SK-N-SH (cell line): ENCODE data around the gene RABL6. TPM values are rescaled to one million over a fixed set of nuclear protein-coding genes. Genes with fewer than 3 reads are reported as not detected.
"Not testable (repeated sequence)": the region's sequence is repeated elsewhere in the genome, so short reads cannot be mapped to it uniquely, and the experiment has no call there.

Source experiments
- CTCF ChIA-PET: fragments of 300-600, 350-600 bp; formaldehyde crosslinking; extraction: SDS; loops from one replicate; lab custom pipeline; 2021; lab: Yijun Ruan, JAX
- POLR2A ChIA-PET: fragments of 350-600 bp; sonication (Branson Sonifier 250); formaldehyde crosslinking; extraction: SDS; loops from one replicate; lab custom pipeline; 2020; ENCODE audit warnings: antibody characterized with exemption, inconsistent platforms; lab: Yijun Ruan, JAX
- DNase-seq: peaks from one replicate; pipeline ENCODE4 v3.0.0; 2012
- H2AFZ ChIP-seq: fragments of 200-600 bp; sonication (generic); 2 replicates; pipeline ENCODE4 v1.8.1; 2016; ENCODE audit warnings: antibody characterized with exemption, mild to moderate bottlenecking, low read depth
- H3F3A ChIP-seq: fragments of 200-600 bp; sonication (generic); replicated peaks from 2 replicates; pipeline ENCODE3; 2016; ENCODE audit warnings: antibody characterized with exemption, mild to moderate bottlenecking; ENCODE audit not compliant: insufficient read depth
- H3K27ac ChIP-seq, 2 experiments: fragments of 200-500 bp in 1 of 2; fragments of 200-600 bp in 1 of 2; sonication (Bioruptor generic) in 1 of 2; sonication (generic), shearing (Covaris generic) in 1 of 2; 2 replicates each; pipeline versions ENCODE4 v1.5.1 to v1.6.1; 2014 to 2016; ENCODE audit warnings: low read depth in 2 of 2, inconsistent platforms in 1 of 2, low read length in 1 of 2, mild to moderate bottlenecking in 1 of 2, mixed read lengths in 1 of 2
- H3K27me3 ChIP-seq: fragments of 200-600 bp; sonication (generic), shearing (Covaris generic); 2 replicates; pipeline ENCODE4 v1.6.1; 2016; ENCODE audit warnings: mixed run types; ENCODE audit not compliant: insufficient read depth
- H3K36me3 ChIP-seq, 2 experiments: fragments of 200-500 bp in 1 of 2; fragments of 200-600 bp in 1 of 2; sonication (Bioruptor generic) in 1 of 2; sonication (generic) in 1 of 2; replicated peaks in 1 of 2; 2 replicates each; pipeline versions ENCODE3 to v1.5.1; 2014 to 2016; ENCODE audit warnings: low read length in 1 of 2, mild to moderate bottlenecking in 1 of 2; ENCODE audit not compliant: insufficient read depth in 2 of 2, control insufficient read depth in 1 of 2
- H3K4me1 ChIP-seq, 2 experiments: fragments of 200-500 bp in 1 of 2; fragments of 200-600 bp in 1 of 2; sonication (Bioruptor generic) in 1 of 2; sonication (generic), shearing (Covaris generic) in 1 of 2; 2 replicates each; pipeline versions ENCODE4 v1.5.1 to v1.6.1; 2014 to 2016; ENCODE audit warnings: low read depth in 1 of 2, low read length in 1 of 2, mixed run types in 1 of 2; ENCODE audit not compliant: insufficient read depth in 2 of 2, control insufficient read depth in 1 of 2
- H3K4me2 ChIP-seq: fragments of 200-600 bp; sonication (generic), shearing (Covaris generic); 2 replicates; pipeline ENCODE4 v1.6.1; 2017; ENCODE audit warnings: mixed run types
- H3K4me3 ChIP-seq, 2 experiments: fragments of 200-500 bp in 1 of 2; fragments of 200-600 bp in 1 of 2; sonication (Bioruptor generic) in 1 of 2; sonication (generic), shearing (Covaris generic) in 1 of 2; 2 replicates each; pipeline versions ENCODE4 v1.5.1 to v1.8.1; 2014 to 2016; ENCODE audit warnings: low read depth in 2 of 2, inconsistent platforms in 1 of 2, low read length in 1 of 2, mild to moderate bottlenecking in 1 of 2, mixed read lengths in 1 of 2, moderate library complexity in 1 of 2
- H3K79me2 ChIP-seq: fragments of 200-600 bp; sonication (generic); 2 replicates; pipeline ENCODE4 v1.8.1; 2017; ENCODE audit warnings: mild to moderate bottlenecking; ENCODE audit not compliant: insufficient read depth
- H3K9ac ChIP-seq: fragments of 200-600 bp; sonication (generic); 2 replicates; pipeline ENCODE4 v1.6.1; 2017; ENCODE audit warnings: mixed run types
- H3K9me2 ChIP-seq: fragments of 200-600 bp; sonication (generic); 2 replicates; pipeline ENCODE4 v1.6.1; 2017; ENCODE audit warnings: mixed run types
- H3K9me3 ChIP-seq: fragments of 200-600 bp; sonication (generic); 2 replicates; pipeline ENCODE4 v1.6.1; 2017; ENCODE audit warnings: mixed run types, mild to moderate bottlenecking, moderate library complexity
- H4K20me1 ChIP-seq: fragments of 200-600 bp; sonication (generic); 2 replicates; pipeline ENCODE4 v1.6.1; 2017; ENCODE audit warnings: mild to moderate bottlenecking, mixed run types; ENCODE audit not compliant: insufficient read depth
- CHD2 ChIP-seq: fragments of 150-350 bp; IDR thresholded peaks from 2 replicates; pipeline ENCODE4 v1.6.1; 2018; ENCODE audit warnings: low read length; ENCODE audit not compliant: partially characterized antibody
- FOSL2 ChIP-seq: IDR thresholded peaks from 2 replicates; pipeline ENCODE4 v1.4.0; 2012; ENCODE audit warnings: low read depth, mild to moderate bottlenecking, moderate library complexity, borderline replicate concordance
- JUND ChIP-seq: IDR thresholded peaks from 2 replicates; pipeline ENCODE4 v1.4.0; 2012
- NRF1 ChIP-seq: IDR thresholded peaks from 2 replicates; pipeline ENCODE4 v1.6.1; 2012; ENCODE audit warnings: low read depth, mild to moderate bottlenecking, low read length
- RXRA ChIP-seq: IDR thresholded peaks from 2 replicates; pipeline ENCODE4 v1.4.0; 2012; ENCODE audit warnings: low read depth, mild to moderate bottlenecking, borderline replicate concordance
- SIN3A ChIP-seq: IDR thresholded peaks from 2 replicates; pipeline ENCODE4 v1.6.1; 2012; ENCODE audit warnings: low read depth, mild to moderate bottlenecking, low read length, moderate library complexity, borderline replicate concordance
- TCF12 ChIP-seq: IDR thresholded peaks from 2 replicates; pipeline ENCODE4 v1.4.0; 2012
- WGBS: methylation state at CpG from one replicate; pipeline ENCODE4 v1.1.6; 2017; ENCODE audit warnings: low lambda C conversion rate; 5-methylcytosine and 5-hydroxymethylcytosine counted together
- polyA plus RNA-seq, 3 experiments: library from polyadenylated mRNA; depleted of rRNA; stranded (reverse); fragments of >200 nt; gene quantifications; 2 replicates each; pipeline ENCODE4 v1.2.3, GENCODE V29; 2012
- TF ChIP-seq, protein P1 (sequence below): fragments of 150-350 bp; IDR thresholded peaks from 2 replicates; pipeline ENCODE4 v1.6.1; 2017; ENCODE audit warnings: antibody characterized with exemption, low read length, low read depth, borderline replicate concordance
- TF ChIP-seq, protein P2 (sequence below): IDR thresholded peaks from 2 replicates; pipeline ENCODE4 v1.4.0; 2012; ENCODE audit warnings: low read depth
- TF ChIP-seq, protein P3 (sequence below): IDR thresholded peaks from 2 replicates; pipeline ENCODE4; 2012

Gene RABL6
- polyA plus RNA-seq, 1 of the 3 experiments (the other 2 are of a cell fraction) = 43.6 TPM

DNA sequence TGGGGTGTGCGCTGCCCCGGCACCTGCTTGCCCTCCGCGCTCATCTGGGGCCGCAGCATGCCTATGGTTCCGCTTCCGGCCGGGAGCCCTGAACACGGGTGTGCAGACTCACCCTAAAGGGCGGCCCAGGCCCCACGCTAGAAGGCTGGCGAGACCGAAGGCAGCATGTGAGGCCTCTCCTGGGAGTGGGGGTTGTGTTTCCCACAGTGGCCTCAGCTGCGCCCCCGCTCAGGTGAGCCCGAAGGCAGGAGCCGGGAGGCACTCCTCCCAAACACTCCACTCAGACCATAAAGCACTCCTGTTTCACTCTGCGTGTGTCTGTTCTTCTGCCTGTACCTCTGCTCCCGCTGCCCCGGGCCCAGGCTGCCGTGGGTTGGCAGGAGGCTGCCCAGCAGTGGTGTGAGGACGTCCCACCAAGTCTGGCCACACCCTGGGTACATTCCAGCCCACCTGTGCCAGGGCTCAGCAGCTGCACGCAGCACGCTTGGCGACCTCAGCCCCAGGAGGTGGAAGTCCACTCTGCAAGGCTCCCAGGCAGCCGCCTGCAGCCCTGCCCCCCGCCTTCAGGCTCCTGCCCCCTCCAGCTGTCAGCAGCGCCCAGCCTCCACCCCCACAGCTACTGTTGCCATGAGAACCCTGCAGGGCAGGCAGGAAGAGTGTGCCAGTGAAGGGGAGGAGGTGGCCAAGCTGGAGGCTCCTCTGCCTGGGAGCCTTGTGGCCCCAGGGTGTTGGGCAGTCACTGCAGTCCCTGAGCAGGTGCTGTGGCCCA, 33.3 kb downstream of the RABL6 start:
- peaks cover 19% of the 10 kb centered on the region for H3F3A ChIP-seq
- peaks cover 0 to 15% of the 10 kb centered on the region in 2 experiments for H3K36me3 ChIP-seq
- no peaks in the 10 kb centered on the region for H3K79me2 ChIP-seq
- CTCF ChIA-PET = interaction anchor here (1.2 to 4.7 kb wide), 5 partner anchors 10 to 193 kb away, joined by 4 to 36 read pairs (median 30); partner anchors contain the start of genes RABL6 and TMEM141
- H3K9ac ChIP-seq = no peak overlapping the region
- no peak overlapping the region for H3K4me3 ChIP-seq
- no peaks in the 10 kb centered on the region for H3K9me3 ChIP-seq
- TF ChIP-seq, protein P1, sequence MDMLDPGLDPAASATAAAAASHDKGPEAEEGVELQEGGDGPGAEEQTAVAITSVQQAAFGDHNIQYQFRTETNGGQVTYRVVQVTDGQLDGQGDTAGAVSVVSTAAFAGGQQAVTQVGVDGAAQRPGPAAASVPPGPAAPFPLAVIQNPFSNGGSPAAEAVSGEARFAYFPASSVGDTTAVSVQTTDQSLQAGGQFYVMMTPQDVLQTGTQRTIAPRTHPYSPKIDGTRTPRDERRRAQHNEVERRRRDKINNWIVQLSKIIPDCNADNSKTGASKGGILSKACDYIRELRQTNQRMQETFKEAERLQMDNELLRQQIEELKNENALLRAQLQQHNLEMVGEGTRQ = no peak
- no peak for TF ChIP-seq FOSL2
- peak; percentile 52 for TF ChIP-seq CHD2
- 0 out of 2 replicates have a peak, but pooled peaks have one; percentile 23 for TF ChIP-seq TCF12
- 0 out of 2 replicates have a peak, but pooled peaks have one; percentile 69 for TF ChIP-seq SIN3A
- TF ChIP-seq, protein P2, sequence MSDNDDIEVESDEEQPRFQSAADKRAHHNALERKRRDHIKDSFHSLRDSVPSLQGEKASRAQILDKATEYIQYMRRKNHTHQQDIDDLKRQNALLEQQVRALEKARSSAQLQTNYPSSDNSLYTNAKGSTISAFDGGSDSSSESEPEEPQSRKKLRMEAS = no peak
- no peak for TF ChIP-seq NRF1
- TF ChIP-seq RXRA = no peak
- TF ChIP-seq, protein P3, sequence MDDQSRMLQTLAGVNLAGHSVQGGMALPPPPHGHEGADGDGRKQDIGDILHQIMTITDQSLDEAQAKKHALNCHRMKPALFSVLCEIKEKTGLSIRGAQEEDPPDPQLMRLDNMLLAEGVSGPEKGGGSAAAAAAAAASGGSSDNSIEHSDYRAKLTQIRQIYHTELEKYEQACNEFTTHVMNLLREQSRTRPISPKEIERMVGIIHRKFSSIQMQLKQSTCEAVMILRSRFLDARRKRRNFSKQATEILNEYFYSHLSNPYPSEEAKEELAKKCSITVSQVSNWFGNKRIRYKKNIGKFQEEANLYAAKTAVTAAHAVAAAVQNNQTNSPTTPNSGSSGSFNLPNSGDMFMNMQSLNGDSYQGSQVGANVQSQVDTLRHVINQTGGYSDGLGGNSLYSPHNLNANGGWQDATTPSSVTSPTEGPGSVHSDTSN = peak; percentile 49
- no peak; the same call in 1 of the 2 replicates for TF ChIP-seq JUND
- H3K9me2 ChIP-seq = no peaks in the 10 kb centered on the region
- H3K4me1 ChIP-seq = peaks cover 24 to 29% of the 10 kb centered on the region in 2 experiments; a peak in 2 of 4 replicates
- peak overlapping the region; percentile 97; the same call in 1 of the 2 replicates for H3K4me2 ChIP-seq
- POLR2A ChIA-PET = interaction anchor here (0.9 to 2.1 kb wide), 3 partner anchors 12 to 41 kb away, joined by 4 to 10 read pairs (median 6); partner anchors contain the start of gene RABL6
- no peaks in the 10 kb centered on the region for H3K27me3 ChIP-seq
- H3K27ac ChIP-seq = peak overlapping the region in 1 of 2 experiments; percentile 76; a peak in 2 of 4 replicates
- WGBS = 46% methylated on average over 12 of the region's 28 CpGs
- peak; percentile 59 for DNase-seq
- peaks cover 10% of the 10 kb centered on the region; the same call in 1 of the 2 replicates for H4K20me1 ChIP-seq
- H2AFZ ChIP-seq = no peak overlapping the region

DNA sequence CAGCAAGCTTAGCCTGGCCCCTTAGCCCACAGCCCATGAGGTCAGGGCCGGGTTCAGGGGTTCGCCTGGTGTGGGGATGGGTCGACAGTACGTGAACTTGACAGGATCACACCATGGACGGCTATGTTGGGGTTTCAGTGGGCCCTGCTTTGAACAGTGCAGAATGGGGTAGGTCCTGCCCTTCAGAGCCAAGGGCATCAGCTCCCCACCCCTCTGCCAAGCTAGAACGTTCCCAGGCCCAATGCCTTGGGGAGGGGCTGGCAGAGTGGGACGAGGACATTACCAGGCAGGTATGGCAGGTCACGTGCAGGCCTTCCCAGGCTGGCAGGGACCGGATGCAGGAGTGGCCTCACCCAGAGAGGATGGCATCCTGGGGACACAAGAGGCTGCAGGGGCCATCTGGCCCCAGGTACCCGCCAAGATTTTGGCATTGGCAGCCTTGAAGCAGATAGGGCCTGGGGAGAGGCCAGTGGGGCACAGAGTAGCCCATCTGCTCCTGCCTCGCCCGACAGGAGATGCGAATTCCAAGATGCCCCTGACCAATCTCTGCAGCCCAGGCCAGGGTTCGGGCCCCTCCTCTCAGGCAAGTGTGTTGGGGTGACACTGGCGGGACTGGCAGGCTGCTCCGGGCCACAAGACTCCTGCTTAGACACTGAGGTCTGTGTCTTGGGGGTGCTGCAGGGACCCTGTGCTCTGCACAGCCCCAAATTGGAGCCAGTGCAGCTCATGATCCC, 34.1 kb downstream of the RABL6 start:
- ChIA-PET POLR2A (interaction anchor here (1.4 to 2.1 kb wide), 3 partner anchors 13 to 35 kb away, joined by 4 to 10 read pairs (median 4); partner anchors contain the start of gene RABL6), CTCF (interaction anchor here (0.6 to 4.7 kb wide), 26 partner anchors 10 to 264 kb away, joined by 3 to 36 read pairs (median 4); partner anchors contain the start of genes LCN8, RABL6 and TMEM141)
- Histone ChIP-seq H4K20me1 (peaks cover 10% of the 10 kb centered on the region; the same call in 1 of the 2 replicates), H3K36me3 (peaks cover 0 to 15% of the 10 kb centered on the region in 2 experiments), H3K27ac (peak overlapping the region in 1 of 2 experiments; percentile 76; a peak in 2 of 4 replicates), H3K4me2 (peak overlapping the region; percentile 97), H3F3A (peaks cover 19% of the 10 kb centered on the region), H3K4me3 (peak overlapping the region; percentile 66 to 85), H3K4me1 (peaks cover 24 to 29% of the 10 kb centered on the region in 2 experiments; a peak in 2 of 4 replicates)
- not testable (repeated sequence) for H3K79me2 ChIP-seq, H3K9ac ChIP-seq, DNase-seq, H2AFZ ChIP-seq, H3K27me3 ChIP-seq, H3K9me2 ChIP-seq, H3K9me3 ChIP-seq
- WGBS = 7% methylated on average over 3 of the region's 16 CpGs
